ENCODE measurements around the gene TM9SF1. TPM values are rescaled to one million over a fixed set of nuclear protein-coding genes. Genes with fewer than 3 reads are reported as not detected.
A peak's percentile ranks its signal among the peaks of the same experiment; 100 is the strongest.

Gene TM9SF1
- total RNA-seq, 2 donors from 2014 or later = 28.6 to 33.4 TPM

- H3K27me3 Mint-ChIP-seq = no peaks in the 10 kb centered on the region
- ATAC-seq (replicated peaks) = peak; percentile 8
- no peak overlapping the region for H3K4me3 Mint-ChIP-seq
- no peaks in the 10 kb centered on the region for H3K9me3 Mint-ChIP-seq
- H3K4me1 Mint-ChIP-seq = no peaks in the 10 kb centered on the region
- H3K27ac Mint-ChIP-seq = no peak overlapping the region
- H3K36me3 Mint-ChIP-seq (ENCODE audit: low read depth) = peaks cover 85% of the 10 kb centered on the region
Observed at GRCh38 chr14:24181371-24182077, 13.7 kb downstream of the TM9SF1 start.

GRCh38 chr14:24179961-24180796 lies 15.1 kb downstream of the TM9SF1 start:
- Mint-ChIP-seq H3K4me3 (no peak overlapping the region), H3K9me3 (no peaks in the 10 kb centered on the region), H3K27me3 (no peaks in the 10 kb centered on the region), H3K36me3 (ENCODE audit: low read depth) (peaks cover 85% of the 10 kb centered on the region), H3K27ac (peak overlapping the region; percentile 5), H3K4me1 (no peaks in the 10 kb centered on the region)
- ATAC-seq (replicated peaks) = no peak

- no peaks in the 10 kb centered on the region for H3K9me3 Mint-ChIP-seq
- no peak overlapping the region for H3K4me3 Mint-ChIP-seq
- H3K36me3 Mint-ChIP-seq (ENCODE audit: low read depth) = peaks cover 86% of the 10 kb centered on the region
- no peaks in the 10 kb centered on the region for H3K27me3 Mint-ChIP-seq
- ATAC-seq (replicated peaks) = no peak
- peak overlapping the region; percentile 5 for H3K27ac Mint-ChIP-seq
- no peaks in the 10 kb centered on the region for H3K4me1 Mint-ChIP-seq
Observed at GRCh38 chr14:24179294-24179960, 15.8 kb downstream of the TM9SF1 start.

GRCh38 chr14:24178399-24179178 lies 16.7 kb downstream of the TM9SF1 start:
- ATAC-seq (replicated peaks) = no peak
- Mint-ChIP-seq H3K4me1 (no peaks in the 10 kb centered on the region), H3K27me3 (no peaks in the 10 kb centered on the region), H3K36me3 (ENCODE audit: low read depth) (peaks cover 90% of the 10 kb centered on the region), H3K9me3 (no peaks in the 10 kb centered on the region), H3K4me3 (no peak overlapping the region), H3K27ac (peak overlapping the region; percentile 5)

- Mint-ChIP-seq H3K4me1 (no peaks in the 10 kb centered on the region), H3K27ac (no peak overlapping the region)
Observed at GRCh38 chr14:24177891-24178290, 17.4 kb downstream of the TM9SF1 start.

GRCh38 chr14:24177041-24177825 lies 18.0 kb downstream of the TM9SF1 start:
- Mint-ChIP-seq H3K4me3 (no peak overlapping the region), H3K27ac (peak overlapping the region; percentile 59), H3K27me3 (no peaks in the 10 kb centered on the region), H3K9me3 (no peaks in the 10 kb centered on the region), H3K36me3 (ENCODE audit: low read depth) (peaks cover 87% of the 10 kb centered on the region), H3K4me1 (no peaks in the 10 kb centered on the region)
- no peak for ATAC-seq (replicated peaks)

More at GRCh38 chr14:24177891-24178290, 17.4 kb downstream of the TM9SF1 start:
- ATAC-seq (replicated peaks) = no peak
- H3K9me3 Mint-ChIP-seq = no peaks in the 10 kb centered on the region
- no peaks in the 10 kb centered on the region for H3K27me3 Mint-ChIP-seq
- peaks cover 90% of the 10 kb centered on the region for H3K36me3 Mint-ChIP-seq (ENCODE audit: low read depth)
- no peak overlapping the region for H3K4me3 Mint-ChIP-seq

GRCh38 chr14:24176599-24176998 lies 18.6 kb downstream of the TM9SF1 start:
- Mint-ChIP-seq H3K36me3 (ENCODE audit: low read depth) (peaks cover 88% of the 10 kb centered on the region), H3K4me1 (no peaks in the 10 kb centered on the region), H3K4me3 (no peak overlapping the region), H3K27me3 (no peaks in the 10 kb centered on the region), H3K9me3 (no peaks in the 10 kb centered on the region), H3K27ac (peak overlapping the region; percentile 59)
- ATAC-seq (replicated peaks) = no peak

GRCh38 chr14:24172871-24173281 lies 22.4 kb downstream of the TM9SF1 start:
- no peak for ATAC-seq (replicated peaks)
- Mint-ChIP-seq H3K36me3 (ENCODE audit: low read depth) (peaks cover 84% of the 10 kb centered on the region), H3K4me1 (peaks cover 6% of the 10 kb centered on the region), H3K4me3 (peak overlapping the region; percentile 25), H3K27ac (peak overlapping the region; percentile 25), H3K27me3 (no peaks in the 10 kb centered on the region), H3K9me3 (no peaks in the 10 kb centered on the region)

- no peak for ATAC-seq (replicated peaks)
- H3K27me3 Mint-ChIP-seq = no peaks in the 10 kb centered on the region
- H3K9me3 Mint-ChIP-seq = no peaks in the 10 kb centered on the region
- peak overlapping the region; percentile 74 for H3K4me3 Mint-ChIP-seq
- H3K27ac Mint-ChIP-seq = no peak overlapping the region
- H3K36me3 Mint-ChIP-seq (ENCODE audit: low read depth) = peaks cover 84% of the 10 kb centered on the region
- peaks cover 9% of the 10 kb centered on the region for H3K4me1 Mint-ChIP-seq
Observed at GRCh38 chr14:24172261-24172860, 22.9 kb downstream of the TM9SF1 start.

- peak within 1 kb of the TSS; percentile 86 for H3K27ac Mint-ChIP-seq
- H3K4me1 Mint-ChIP-seq = peaks cover 10% of the 10 kb centered on the region
- ATAC-seq (replicated peaks) = peak; percentile 70
- H3K9me3 Mint-ChIP-seq = no peaks in the 10 kb centered on the region
- peak within 1 kb of the TSS; percentile 74 for H3K4me3 Mint-ChIP-seq
- H3K36me3 Mint-ChIP-seq (ENCODE audit: low read depth) = peaks cover 84% of the 10 kb centered on the region
- H3K27me3 Mint-ChIP-seq = no peaks in the 10 kb centered on the region
Observed at GRCh38 chr14:24171422-24172260, 23.6 kb downstream of the TM9SF1 start, which contains the start of gene REC8. TSS of gene REC8 (plus strand) at chr14:24172080. CDS start at chr14:24172553, 473 bp downstream.

- H3K9me3 Mint-ChIP-seq = no peaks in the 10 kb centered on the region
- H3K27ac Mint-ChIP-seq = peak overlapping the region; percentile 32
- no peak overlapping the region for H3K4me3 Mint-ChIP-seq
- H3K36me3 Mint-ChIP-seq (ENCODE audit: low read depth) = peaks cover 86% of the 10 kb centered on the region
- H3K27me3 Mint-ChIP-seq = no peaks in the 10 kb centered on the region
- peaks cover 23% of the 10 kb centered on the region for H3K4me1 Mint-ChIP-seq
- ATAC-seq (replicated peaks) = no peak
Observed at GRCh38 chr14:24167469-24168114, 27.6 kb downstream of the TM9SF1 start.

- peaks cover 33% of the 10 kb centered on the region for H3K4me1 Mint-ChIP-seq
- H3K27ac Mint-ChIP-seq = no peak overlapping the region
- no peaks in the 10 kb centered on the region for H3K27me3 Mint-ChIP-seq
Observed at GRCh38 chr14:24165785-24166184, 29.5 kb downstream of the TM9SF1 start.

More at GRCh38 chr14:24165785-24166184, 29.5 kb downstream of the TM9SF1 start:
- peaks cover 91% of the 10 kb centered on the region for H3K36me3 Mint-ChIP-seq (ENCODE audit: low read depth)
- ATAC-seq (replicated peaks) = no peak
- H3K4me3 Mint-ChIP-seq = no peak overlapping the region
- no peaks in the 10 kb centered on the region for H3K9me3 Mint-ChIP-seq

Measured in activated T-helper 17 cell treated with anti-CD3 and anti-CD28 coated beads, Interleukin-2, amount 50 U/mL, for 72 hours (primary cell).